Neural crest cell (in vitro differentiated cells): Measurements from ENCODE around the gene HGFAC. TPM values are rescaled to one million over a fixed set of nuclear protein-coding genes. Genes with fewer than 3 reads are reported as not detected.

ENCODE experiments used
- DNase-seq: peaks from one replicate; pipeline ENCODE4 v3.0.0; 2021; ENCODE audit warnings: low read depth, mixed read lengths, low spot score
- H3K27ac Mint-ChIP-seq: one replicate; pipeline ENCODE4 v1.8.0; 2021; ENCODE audit warnings: mild to moderate bottlenecking, mixed read lengths; ENCODE audit not compliant: unreplicated experiment
- H3K27me3 Mint-ChIP-seq: 2 replicates; pipeline ENCODE4 v1.8.0; 2021; ENCODE audit warnings: low read depth, mild to moderate bottlenecking, mixed read lengths
- H3K36me3 Mint-ChIP-seq: 2 replicates; pipeline ENCODE4 v1.8.0; 2021; ENCODE audit warnings: low read depth, mild to moderate bottlenecking, mixed read lengths
- H3K4me1 Mint-ChIP-seq: 2 replicates; pipeline ENCODE4 v1.8.0; 2021; ENCODE audit warnings: mixed read lengths
- H3K4me3 Mint-ChIP-seq: one replicate; pipeline ENCODE4 v1.8.0; 2021; ENCODE audit warnings: mild to moderate bottlenecking, mixed read lengths
- H3K9me3 Mint-ChIP-seq: 2 replicates; pipeline ENCODE4 v1.8.0; 2021; ENCODE audit warnings: mixed read lengths
- total RNA-seq: library from RNA; stranded (reverse); gene quantifications from 2 replicates; pipeline ENCODE4 v1.2.1, GENCODE V29; 2021
- TF ChIP-seq, protein P1 (sequence below): fragments of 200-600 bp; sonication (generic); conservative IDR thresholded peaks from 2 replicates; pipeline ENCODE4 v1.5.0; 2021; ENCODE audit warnings: antibody characterized with exemption, mild to moderate bottlenecking

The HGFAC gene
- total RNA-seq, 1 donor from 2014 or later, result 1.6 TPM

DNA sequence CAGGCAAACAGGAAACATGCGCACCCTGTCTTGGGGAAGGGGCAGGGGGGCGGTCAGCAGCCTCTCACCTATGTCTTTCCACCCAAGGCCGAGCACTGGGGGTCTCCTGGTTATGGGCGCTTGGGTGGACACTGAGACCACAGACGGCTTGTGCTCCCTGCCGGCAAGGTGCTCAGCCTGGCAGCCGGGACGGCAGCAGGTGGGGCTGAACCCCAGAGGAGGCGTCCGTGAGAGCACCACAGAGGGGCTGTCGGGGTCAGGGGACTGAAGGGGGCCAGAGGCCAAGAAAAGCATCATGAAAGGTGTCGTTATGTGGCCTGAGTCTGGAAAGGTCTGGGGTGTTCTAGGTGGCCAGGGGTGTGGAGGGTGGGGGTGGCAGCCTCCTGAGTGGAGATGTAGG is 40.9 kb downstream of the HGFAC start:
- no peaks in the 10 kb centered on the region for H3K9me3 Mint-ChIP-seq
- H3K27me3 Mint-ChIP-seq, result peaks cover 8% of the 10 kb centered on the region
- DNase-seq, result no peak
- H3K27ac Mint-ChIP-seq, result no peak overlapping the region
- H3K4me1 Mint-ChIP-seq, result peaks cover 20% of the 10 kb centered on the region
- H3K4me3 Mint-ChIP-seq, result no peak overlapping the region
- TF ChIP-seq, protein P1, sequence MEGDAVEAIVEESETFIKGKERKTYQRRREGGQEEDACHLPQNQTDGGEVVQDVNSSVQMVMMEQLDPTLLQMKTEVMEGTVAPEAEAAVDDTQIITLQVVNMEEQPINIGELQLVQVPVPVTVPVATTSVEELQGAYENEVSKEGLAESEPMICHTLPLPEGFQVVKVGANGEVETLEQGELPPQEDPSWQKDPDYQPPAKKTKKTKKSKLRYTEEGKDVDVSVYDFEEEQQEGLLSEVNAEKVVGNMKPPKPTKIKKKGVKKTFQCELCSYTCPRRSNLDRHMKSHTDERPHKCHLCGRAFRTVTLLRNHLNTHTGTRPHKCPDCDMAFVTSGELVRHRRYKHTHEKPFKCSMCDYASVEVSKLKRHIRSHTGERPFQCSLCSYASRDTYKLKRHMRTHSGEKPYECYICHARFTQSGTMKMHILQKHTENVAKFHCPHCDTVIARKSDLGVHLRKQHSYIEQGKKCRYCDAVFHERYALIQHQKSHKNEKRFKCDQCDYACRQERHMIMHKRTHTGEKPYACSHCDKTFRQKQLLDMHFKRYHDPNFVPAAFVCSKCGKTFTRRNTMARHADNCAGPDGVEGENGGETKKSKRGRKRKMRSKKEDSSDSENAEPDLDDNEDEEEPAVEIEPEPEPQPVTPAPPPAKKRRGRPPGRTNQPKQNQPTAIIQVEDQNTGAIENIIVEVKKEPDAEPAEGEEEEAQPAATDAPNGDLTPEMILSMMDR, result no peak
- no peaks in the 10 kb centered on the region for H3K36me3 Mint-ChIP-seq

DNA sequence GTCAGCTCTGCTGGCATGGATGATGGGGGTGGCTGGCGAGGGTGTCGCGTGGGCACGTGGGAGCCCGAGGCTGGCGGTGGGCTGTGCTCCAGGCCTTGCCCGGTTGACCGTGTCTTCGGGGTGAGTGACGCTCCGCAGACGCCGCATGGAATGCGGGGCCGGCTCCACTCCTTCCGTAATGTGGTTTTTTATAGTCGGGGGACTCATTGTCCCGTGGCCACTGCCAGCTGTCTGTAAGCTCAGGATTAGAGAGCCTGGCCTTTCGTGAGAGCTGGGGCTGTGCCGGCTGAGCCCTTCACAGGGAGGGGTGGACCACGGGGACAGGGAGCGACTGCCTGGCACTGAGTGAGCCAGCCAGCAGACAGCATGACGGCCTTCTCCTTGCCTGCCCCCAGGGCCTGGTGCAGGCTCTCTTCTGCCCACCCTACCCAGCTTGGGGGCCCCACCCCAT is 41.7 kb downstream of the HGFAC start:
- Mint-ChIP-seq H3K27me3 (peaks cover 9% of the 10 kb centered on the region), H3K4me1 (peaks cover 20% of the 10 kb centered on the region), H3K9me3 (no peaks in the 10 kb centered on the region), H3K36me3 (no peaks in the 10 kb centered on the region), H3K4me3 (no peak overlapping the region), H3K27ac (no peak overlapping the region)
- TF ChIP-seq, protein P1, result no peak
- DNase-seq, result no peak

DNA sequence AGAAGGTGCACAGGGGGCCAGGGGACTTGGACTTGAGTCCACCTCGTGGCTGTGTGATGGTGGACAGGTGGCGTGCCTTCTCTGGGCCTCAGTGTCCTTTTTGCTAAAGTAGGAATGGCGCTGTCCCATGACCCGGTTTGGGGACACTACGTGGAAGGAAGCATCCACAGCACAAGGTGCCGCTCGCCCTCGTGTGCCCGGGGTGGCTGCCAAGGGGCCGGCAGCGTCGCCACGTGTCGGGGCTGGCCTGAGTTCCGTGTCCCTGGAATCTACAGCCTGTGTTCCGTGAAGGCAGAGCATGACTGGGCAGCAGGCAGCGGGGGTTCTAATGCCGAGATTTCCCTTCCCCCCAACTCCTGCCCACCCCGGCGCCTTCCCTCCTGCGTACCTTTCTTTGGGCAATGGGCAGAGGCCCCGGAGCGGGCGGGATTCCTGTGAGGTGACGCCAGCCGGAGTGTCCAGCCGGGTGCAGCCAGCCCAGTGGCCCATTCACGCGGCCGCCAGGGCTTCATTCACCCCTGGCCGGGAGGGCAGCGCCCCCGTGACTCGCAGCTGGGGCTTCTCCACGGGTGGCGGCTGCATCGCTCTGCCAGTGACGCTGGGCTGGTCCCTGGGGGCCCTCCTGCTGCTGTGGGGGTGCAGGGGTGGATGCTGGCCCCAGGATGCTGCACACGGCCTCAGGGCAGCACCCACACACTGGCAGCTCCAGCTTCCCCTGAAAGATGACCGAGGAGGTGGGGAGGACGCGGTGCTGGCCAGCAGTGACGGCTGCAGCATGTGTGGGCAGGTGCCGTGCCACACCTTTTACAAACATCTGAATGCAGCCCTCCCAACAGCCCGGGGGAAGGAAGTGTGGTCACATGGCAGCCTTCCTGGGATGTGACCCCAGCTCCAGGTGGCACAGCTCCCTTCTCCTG is 42.5 kb downstream of the HGFAC start:
- H3K9me3 Mint-ChIP-seq, result no peaks in the 10 kb centered on the region
- TF ChIP-seq, protein P1, result no peak
- no peaks in the 10 kb centered on the region for H3K36me3 Mint-ChIP-seq
- no peak for DNase-seq
- no peak overlapping the region for H3K4me3 Mint-ChIP-seq
- peaks cover 20% of the 10 kb centered on the region for H3K4me1 Mint-ChIP-seq
- H3K27me3 Mint-ChIP-seq, result peaks cover 17% of the 10 kb centered on the region
- H3K27ac Mint-ChIP-seq, result no peak overlapping the region

DNA sequence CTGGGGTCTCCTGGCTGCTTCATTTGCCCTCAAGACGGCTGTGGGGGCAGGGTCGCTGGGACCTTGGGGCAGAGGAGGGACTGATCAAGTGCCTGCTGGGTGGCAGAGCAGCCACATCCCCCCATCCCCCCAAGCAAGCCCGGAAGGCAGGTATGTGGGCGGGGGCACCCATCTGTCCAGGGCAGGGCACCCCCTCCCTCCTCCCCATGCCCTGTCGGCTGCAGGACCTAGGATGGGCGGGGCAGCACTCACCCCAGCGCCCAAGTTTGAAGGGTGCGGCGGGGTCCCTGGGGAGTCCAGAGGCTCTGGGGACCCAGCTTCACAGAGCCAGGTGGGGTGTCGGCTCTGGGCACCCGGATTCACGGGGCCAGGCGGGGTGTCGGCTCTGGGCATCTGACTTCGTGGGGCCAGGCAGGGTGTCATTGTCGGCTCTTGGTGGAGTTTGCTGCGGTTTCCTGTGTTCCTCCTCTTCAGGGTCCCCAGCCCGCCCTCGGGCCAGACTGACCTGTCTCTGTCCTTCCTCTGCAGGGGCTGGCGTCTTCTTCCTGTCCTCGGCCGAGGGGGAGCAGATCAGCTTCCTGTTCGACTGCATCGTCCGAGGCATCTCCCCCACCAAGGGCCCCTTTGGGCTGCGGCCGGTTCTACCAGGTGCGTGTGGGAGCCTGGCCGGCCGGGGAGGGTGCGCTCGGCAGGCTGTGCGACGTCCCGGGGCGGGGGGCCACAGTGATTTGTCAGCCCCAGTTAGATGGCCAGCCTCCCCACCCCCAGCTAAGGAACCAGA is 43.4 kb downstream of the HGFAC start:
- Mint-ChIP-seq H3K27ac (no peak overlapping the region), H3K4me3 (no peak overlapping the region), H3K4me1 (peaks cover 20% of the 10 kb centered on the region), H3K9me3 (no peaks in the 10 kb centered on the region), H3K36me3 (no peaks in the 10 kb centered on the region), H3K27me3 (peaks cover 17% of the 10 kb centered on the region)
- TF ChIP-seq, protein P1, result no peak
- no peak for DNase-seq

- DNase-seq, result no peak
- Mint-ChIP-seq H3K27ac (no peak overlapping the region), H3K9me3 (no peaks in the 10 kb centered on the region), H3K36me3 (no peaks in the 10 kb centered on the region), H3K27me3 (peaks cover 14% of the 10 kb centered on the region), H3K4me1 (peaks cover 13% of the 10 kb centered on the region), H3K4me3 (no peak overlapping the region)
- TF ChIP-seq, protein P1, result no peak
These were observed 44.2 kb downstream of the HGFAC start for GRCh38 chr4:3485886-3486540.
